MCF 10A (cell line): ENCODE results near the gene NNT. TPM values are rescaled to one million over a fixed set of nuclear protein-coding genes. Genes with fewer than 3 reads are reported as not detected.
"Not testable (repeated sequence)": the region's sequence is repeated elsewhere in the genome, so short reads cannot be mapped to it uniquely, and the experiment has no call there.

Source experiments
- BruUV-seq: library from RNA; stranded (reverse); fragments of 400-500 nt; replicated peaks from 2 replicates; lab custom pipeline; 2021; lab: Mats Ljungman, UMichigan
- CTCF ChIA-PET: fragments of 300-600 bp; sonication (Branson Sonifier 250); formaldehyde crosslinking; extraction: SDS; loops from one replicate; lab custom pipeline; 2021; ENCODE audit warnings: antibody characterized with exemption, inconsistent platforms; lab: Yijun Ruan, JAX
- POLR2A ChIA-PET: fragments of 300-600, 350-650 bp; sonication (Branson Sonifier 250); formaldehyde crosslinking; extraction: SDS; loops from one replicate; lab custom pipeline; 2020; ENCODE audit warnings: antibody characterized with exemption, inconsistent platforms; lab: Yijun Ruan, JAX
- DNase-seq: peaks from one replicate; pipeline ENCODE4 v3.0.0-alpha.2; 2018; ENCODE audit not compliant: unreplicated experiment
- H3K27ac Mint-ChIP-seq: one replicate; pipeline ENCODE4 v1.8.0; 2022; ENCODE audit warnings: mild to moderate bottlenecking, low read depth, mixed read lengths; ENCODE audit not compliant: unreplicated experiment
- H3K27me3 Mint-ChIP-seq: one replicate; pipeline ENCODE4 v1.8.0; 2022; ENCODE audit warnings: mixed read lengths; ENCODE audit not compliant: insufficient read depth, unreplicated experiment
- H3K36me3 Mint-ChIP-seq: one replicate; pipeline ENCODE4 v1.8.0; 2022; ENCODE audit warnings: mild to moderate bottlenecking, moderate library complexity, mixed read lengths; ENCODE audit not compliant: insufficient read depth, unreplicated experiment
- H3K4me1 Mint-ChIP-seq: one replicate; pipeline ENCODE4 v1.8.0; 2022; ENCODE audit warnings: mixed read lengths; ENCODE audit not compliant: insufficient read depth, unreplicated experiment
- H3K4me3 Mint-ChIP-seq: one replicate; pipeline ENCODE4 v1.8.0; 2022; ENCODE audit warnings: mild to moderate bottlenecking, moderate library complexity, mixed read lengths; ENCODE audit not compliant: unreplicated experiment
- H3K9me3 Mint-ChIP-seq: one replicate; pipeline ENCODE4 v1.8.0; 2022; ENCODE audit warnings: mixed read lengths; ENCODE audit not compliant: unreplicated experiment
- CTCF ChIP-seq: fragments of 200-600 bp; IDR thresholded peaks from one replicate; pipeline ENCODE4 v1.8.0; 2022; ENCODE audit warnings: antibody characterized with exemption, mild to moderate bottlenecking; ENCODE audit not compliant: unreplicated experiment
- intact Hi-C: fragments of 100-400 bp; cut with micrococcal nuclease; formaldehyde crosslinking; loops from 2 replicates; pipeline ENCODE4 v1.14.1; 2022
- total RNA-seq: library from RNA; stranded (reverse); gene quantifications from 2 replicates; pipeline ENCODE4 v1.2.3, GENCODE V29; 2022

NNT gene
- total RNA-seq, 1 experiment from 2014 or later, result 52.3 TPM

GRCh38 chr5:43691275-43691674 lies 88.3 kb downstream of the NNT start:
- TF ChIP-seq CTCF, result no peak
- POLR2A ChIA-PET, result interaction anchor here (0.5 kb wide), 1 partner anchor 23 kb away, joined by 4 read pairs; no protein-coding TSS in a partner anchor
- CTCF ChIA-PET, result interaction anchor here (0.6 kb wide), 1 partner anchor 758 kb away, joined by 3 read pairs; no protein-coding TSS in a partner anchor
- H3K4me1 Mint-ChIP-seq, result no peaks in the 10 kb centered on the region
- no TSS peak for BruUV-seq
- peaks cover 26% of the 10 kb centered on the region for H3K9me3 Mint-ChIP-seq
- H3K27ac Mint-ChIP-seq, result no peak overlapping the region
- intact Hi-C loops, result no loop called here
- H3K4me3 Mint-ChIP-seq, result no peak overlapping the region
- peaks cover 6% of the 10 kb centered on the region for H3K36me3 Mint-ChIP-seq
- no peaks in the 10 kb centered on the region for H3K27me3 Mint-ChIP-seq
- no peak for DNase-seq

- TF ChIP-seq CTCF, result no peak
- no peak overlapping the region for H3K27ac Mint-ChIP-seq
- no TSS peak for BruUV-seq
- no peak for DNase-seq
- ChIA-PET CTCF (interaction anchor here (0.6 kb wide), 1 partner anchor 757 kb away, joined by 3 read pairs; no protein-coding TSS in a partner anchor), POLR2A (interaction anchor here (0.5 kb wide), 1 partner anchor 22 kb away, joined by 4 read pairs; no protein-coding TSS in a partner anchor)
- no peak overlapping the region for H3K4me3 Mint-ChIP-seq
- no peaks in the 10 kb centered on the region for H3K27me3 Mint-ChIP-seq
- peaks cover 26% of the 10 kb centered on the region for H3K9me3 Mint-ChIP-seq
- intact Hi-C loops, result no loop called here
- H3K4me1 Mint-ChIP-seq, result no peaks in the 10 kb centered on the region
- peaks cover 6% of the 10 kb centered on the region for H3K36me3 Mint-ChIP-seq
Observed at GRCh38 chr5:43691893-43692292, 88.9 kb downstream of the NNT start.

- CTCF ChIA-PET, result interaction anchor here (1.4 kb wide), 1 partner anchor 31 kb away, joined by 4 read pairs; no protein-coding TSS in a partner anchor
- H3K4me3 Mint-ChIP-seq, result no peak overlapping the region
- BruUV-seq, result no TSS peak
- peaks cover 6% of the 10 kb centered on the region for H3K36me3 Mint-ChIP-seq
- H3K27ac Mint-ChIP-seq, result no peak overlapping the region
- no peaks in the 10 kb centered on the region for H3K4me1 Mint-ChIP-seq
- intact Hi-C loops, result no loop called here
- no peak for DNase-seq
- TF ChIP-seq CTCF, result no peak
- H3K27me3 Mint-ChIP-seq, result no peaks in the 10 kb centered on the region
- POLR2A ChIA-PET, result interaction anchor here (0.6 kb wide), 1 partner anchor 1336 kb away, joined by 4 read pairs; no protein-coding TSS in a partner anchor
- H3K9me3 Mint-ChIP-seq, result peaks cover 18% of the 10 kb centered on the region
Observed at GRCh38 chr5:43693411-43693810, 90.4 kb downstream of the NNT start.

GRCh38 chr5:43694027-43694426 lies 91.0 kb downstream of the NNT start:
- no peak overlapping the region for H3K4me3 Mint-ChIP-seq
- no peak overlapping the region for H3K27ac Mint-ChIP-seq
- ChIA-PET CTCF (interaction anchor here (0.6 to 1.4 kb wide), 3 partner anchors 31 to 640 kb away, joined by 3 to 4 read pairs (median 3); no protein-coding TSS in a partner anchor), POLR2A (interaction anchor here (0.6 to 0.9 kb wide), 2 partner anchors 637 to 1336 kb away, joined by 3 to 4 read pairs; no protein-coding TSS in a partner anchor)
- H3K36me3 Mint-ChIP-seq, result peaks cover 6% of the 10 kb centered on the region
- peak; percentile 4 for DNase-seq
- intact Hi-C loops, result no loop called here
- TF ChIP-seq CTCF, result no peak
- no TSS peak for BruUV-seq
- no peaks in the 10 kb centered on the region for H3K27me3 Mint-ChIP-seq
- no peaks in the 10 kb centered on the region for H3K4me1 Mint-ChIP-seq
- peaks cover 18% of the 10 kb centered on the region for H3K9me3 Mint-ChIP-seq

- DNase-seq, H3K4me1 Mint-ChIP-seq, H3K27ac Mint-ChIP-seq, POLR2A ChIA-PET, H3K27me3 Mint-ChIP-seq, BruUV-seq, H3K4me3 Mint-ChIP-seq, intact Hi-C loops, H3K36me3 Mint-ChIP-seq: not testable (repeated sequence)
- CTCF ChIA-PET, result interaction anchor here (0.9 kb wide), 2 partner anchors 66 to 637 kb away, joined by 3 read pairs; no protein-coding TSS in a partner anchor
- H3K9me3 Mint-ChIP-seq, result peaks cover 18% of the 10 kb centered on the region
Observed at GRCh38 chr5:43696444-43696843, 93.5 kb downstream of the NNT start.
